Ascending aorta (tissue), 2 donors: Measurements from ENCODE around the gene MYL12B. TPM values are rescaled to one million over a fixed set of nuclear protein-coding genes. Genes with fewer than 3 reads are reported as not detected.

ENCODE experiments used
- DNase-seq, 2 donors: peaks; one replicate each; pipeline ENCODE4 v3.0.0-alpha.2; 2019; ENCODE audit warnings: low spot score in 2 of 2
- H3K27ac ChIP-seq, 2 donors: fragments of 200-600 bp; sonication (generic); one replicate each; pipeline ENCODE4 v1.5.1; 2016 to 2017; ENCODE audit warnings: mild to moderate bottlenecking in 1 of 2
- H3K27me3 ChIP-seq: fragments of 200-600 bp; sonication (generic); one replicate; pipeline ENCODE4 v1.5.1; 2017
- H3K36me3 ChIP-seq, 2 donors: fragments of 200-600 bp; sonication (generic); one replicate each; pipeline ENCODE4 v1.5.1; 2016
- H3K4me1 ChIP-seq, 2 donors: fragments of 200-600 bp; sonication (generic); one replicate each; pipeline ENCODE4 v1.5.1; 2016 to 2017; ENCODE audit warnings: mild to moderate bottlenecking in 1 of 2
- H3K4me3 ChIP-seq, 2 donors: fragments of 200-600 bp; sonication (generic); one replicate each; pipeline ENCODE4 v1.5.1; 2016 to 2017; ENCODE audit warnings: mild to moderate bottlenecking in 1 of 2
- H3K9me3 ChIP-seq, 2 donors: fragments of 200-600 bp; sonication (generic); one replicate each; pipeline ENCODE4 v1.5.1; 2016
- CTCF ChIP-seq, 3 experiments: fragments of 200-600 bp in 2 of 3; fragments of 450-650 bp in 1 of 3; sonication (generic) in 2 of 3; IDR thresholded peaks; one replicate each; pipeline ENCODE4 v1.5.1; 2016 to 2019; ENCODE audit warnings: antibody characterized with exemption in 3 of 3, mild to moderate bottlenecking in 1 of 3, moderate library complexity in 1 of 3
- intact Hi-C: fragments of 100-400 bp; cut with DNase I; formaldehyde crosslinking; loops from one replicate; pipeline ENCODE4 v1.15.1; 2023
- total RNA-seq: library from RNA; depleted of rRNA; stranded (reverse); fragments of >200 nt; gene quantifications from one replicate; pipeline ENCODE4 v1.1.0, GENCODE V29; 2016

Gene MYL12B
- total RNA-seq, 1 donor from 2014 or later, result 198 TPM

GRCh38 chr18:3238742-3239141, 23.2 kb upstream of the MYL12B start:
- intact Hi-C loops, result no loop called here
- TF ChIP-seq CTCF (IDR thresholded peaks at IDR 0.05), result no peak
- Histone ChIP-seq H3K27me3 (no peaks in the 10 kb centered on the region), H3K9me3 (no peaks in the 10 kb centered on the region), H3K4me1 (no peaks in the 10 kb centered on the region), H3K36me3 (no peaks in the 10 kb centered on the region), H3K4me3 (no peak overlapping the region), H3K27ac (no peak overlapping the region)
- no peak for DNase-seq

- H3K36me3 ChIP-seq, result peaks cover 0 to 11% of the 10 kb centered on the region in 2 donors
- H3K27ac ChIP-seq, result peak overlapping the region in 1 of 2 donors; percentile 100
- DNase-seq, result no peak
- TF ChIP-seq CTCF (IDR thresholded peaks at IDR 0.05), result no peak
- peak overlapping the region; percentile 81 to 92 for H3K4me3 ChIP-seq
- H3K4me1 ChIP-seq, result peaks cover 2 to 4% of the 10 kb centered on the region in 2 donors
- no peaks in the 10 kb centered on the region for H3K9me3 ChIP-seq
- H3K27me3 ChIP-seq, result no peaks in the 10 kb centered on the region
- intact Hi-C loops, result loop anchor here (5.0 kb wide), 2 partner anchors 248 to 388 kb away; no protein-coding TSS in a partner anchor
Measured at GRCh38 chr18:3245185-3245564, 16.8 kb upstream of the MYL12B start.

- Histone ChIP-seq H3K4me3 (peak overlapping the region; percentile 81 to 92), H3K27me3 (no peaks in the 10 kb centered on the region), H3K9me3 (no peaks in the 10 kb centered on the region), H3K27ac (peak overlapping the region; percentile 100), H3K36me3 (peaks cover 0 to 11% of the 10 kb centered on the region in 2 donors), H3K4me1 (peaks cover 2 to 5% of the 10 kb centered on the region in 2 donors)
- intact Hi-C loops, result loop anchor here (1.0 to 5.0 kb wide), 5 partner anchors 25 to 389 kb away; no protein-coding TSS in a partner anchor
- peak; percentile 54 to 93 for DNase-seq
- peak; percentile 93 to 98 (median 98) for TF ChIP-seq CTCF (IDR thresholded peaks at IDR 0.05)
Measured at GRCh38 chr18:3245853-3246634, 15.9 kb upstream of the MYL12B start.

- peaks cover 2 to 12% of the 10 kb centered on the region in 2 donors for H3K4me1 ChIP-seq
- DNase-seq, result peak in 1 of 2 donors; percentile 77
- peaks cover 0 to 11% of the 10 kb centered on the region in 2 donors for H3K36me3 ChIP-seq
- peak overlapping the region; percentile 81 to 92 for H3K4me3 ChIP-seq
- peak in 1 of 3 experiments; percentile 4 for TF ChIP-seq CTCF (IDR thresholded peaks at IDR 0.05)
- H3K27me3 ChIP-seq, result no peaks in the 10 kb centered on the region
- intact Hi-C loops, result loop anchor here (1.0 to 5.0 kb wide), 7 partner anchors 26 to 591 kb away; partner anchors contain the start of genes LPIN2 and SMCHD1
- peak overlapping the region; percentile 100 for H3K27ac ChIP-seq
- no peaks in the 10 kb centered on the region for H3K9me3 ChIP-seq
Measured at GRCh38 chr18:3246635-3247239, 15.2 kb upstream of the MYL12B start.

- H3K4me3 ChIP-seq, result peak within 1 kb of the TSS; percentile 81 to 92
- H3K36me3 ChIP-seq, result peaks cover 0 to 11% of the 10 kb centered on the region in 2 donors
- peak in 2 of 3 experiments; percentile 2 to 29 for TF ChIP-seq CTCF (IDR thresholded peaks at IDR 0.05)
- H3K27me3 ChIP-seq, result no peaks in the 10 kb centered on the region
- peak within 1 kb of the TSS; percentile 100 for H3K27ac ChIP-seq
- peak; percentile 92 to 99 for DNase-seq
- H3K9me3 ChIP-seq, result no peaks in the 10 kb centered on the region
- intact Hi-C loops, result loop anchor here (1.0 to 5.0 kb wide), 6 partner anchors 27 to 592 kb away; partner anchors contain the start of genes LPIN2 and SMCHD1
- peaks cover 2 to 17% of the 10 kb centered on the region in 2 donors for H3K4me1 ChIP-seq
Measured at GRCh38 chr18:3247240-3248061, 14.5 kb upstream of the MYL12B start, which contains the start of gene MYL12A. Gene MYL12A (plus strand): TSS chr18:3247801. CDS start chr18:3253248, 5,447 bp downstream.
